GM18951 (cell line): ENCODE data around the gene RBMS1.

Experiments used
- POLR2A ChIP-seq: IDR thresholded peaks from 4 replicates; pipeline ENCODE4 v1.6.1; 2011; ENCODE audit warnings: mild to moderate bottlenecking; ENCODE audit not compliant: insufficient read length, insufficient read depth; ENCODE audit errors: extremely low read depth
- in situ Hi-C: fragments of 300-500 bp; cut with MboI; formaldehyde crosslinking; loops from one replicate; pipeline ENCODE4 v1.12.0; 2022; ENCODE audit warnings: low sequenced_read_pairs, mixed read lengths, inconsistent platforms; ENCODE audit not compliant: unreplicated experiment

RBMS1 gene

DNA sequence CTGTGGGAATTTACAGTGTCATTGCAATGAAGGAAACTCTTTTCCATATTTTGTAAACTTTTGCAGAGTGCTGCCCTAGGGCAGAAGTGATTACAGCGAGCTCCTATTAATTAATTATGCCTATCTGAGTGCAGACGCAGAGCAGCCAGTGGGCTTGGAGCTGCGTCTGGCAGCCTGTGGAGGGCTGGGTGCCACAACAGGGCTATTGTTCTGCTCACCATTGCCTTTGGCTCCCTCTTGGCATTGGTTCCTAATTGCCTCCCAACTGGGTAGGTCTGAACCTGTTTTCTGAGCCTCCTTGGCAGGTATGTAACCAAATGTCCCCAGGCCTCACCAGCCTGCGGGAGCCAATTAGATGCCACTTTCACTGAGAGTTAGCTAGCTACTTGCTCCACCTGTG is 267.9 kb downstream of the RBMS1 start:
- in situ Hi-C loops = no loop called here
- TF ChIP-seq POLR2A = no peak

DNA sequence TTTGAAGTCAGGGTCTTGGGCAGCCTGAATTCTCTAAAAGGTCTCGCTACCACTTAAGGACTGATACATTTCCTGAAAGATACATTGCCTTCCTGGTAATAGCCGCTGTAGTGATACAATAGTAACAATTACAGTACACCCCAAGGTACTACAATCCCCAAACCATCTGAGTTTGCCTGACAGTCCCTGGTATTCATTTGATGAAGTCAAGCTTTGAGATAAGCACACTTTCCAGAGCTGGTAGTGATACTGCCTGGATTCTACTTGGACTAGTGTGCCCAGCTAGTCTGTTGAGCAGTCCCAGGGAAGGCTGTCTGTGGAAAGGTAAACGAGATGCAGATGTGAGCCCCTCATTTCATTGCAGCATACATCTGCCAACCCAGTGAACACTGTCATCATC is 269.1 kb downstream of the RBMS1 start:
- TF ChIP-seq POLR2A = no peak

DNA sequence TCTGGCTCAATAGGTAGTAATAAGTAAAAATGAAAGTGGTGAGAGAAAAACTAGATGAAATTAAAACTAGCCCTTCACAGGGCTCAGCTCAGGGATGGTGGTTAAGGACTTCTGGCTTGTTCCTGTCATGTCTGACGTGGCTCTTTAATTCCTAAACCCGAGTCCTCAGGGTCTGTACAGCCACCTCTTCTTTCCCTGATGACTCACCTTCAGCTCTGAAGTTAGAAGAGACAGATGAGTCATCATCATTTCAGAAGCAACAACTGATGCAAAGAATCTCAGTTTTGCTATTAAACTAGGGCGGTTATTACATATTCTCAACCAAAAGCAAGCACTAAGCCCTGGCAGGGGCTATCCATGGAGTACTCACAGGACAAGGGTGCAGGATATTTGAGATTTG is 269.5 kb downstream of the RBMS1 start:
- in situ Hi-C loops = no loop called here
- TF ChIP-seq POLR2A = no peak

More for the DNA sequence above, 269.1 kb downstream of the RBMS1 start:
- in situ Hi-C loops = no loop called here

DNA sequence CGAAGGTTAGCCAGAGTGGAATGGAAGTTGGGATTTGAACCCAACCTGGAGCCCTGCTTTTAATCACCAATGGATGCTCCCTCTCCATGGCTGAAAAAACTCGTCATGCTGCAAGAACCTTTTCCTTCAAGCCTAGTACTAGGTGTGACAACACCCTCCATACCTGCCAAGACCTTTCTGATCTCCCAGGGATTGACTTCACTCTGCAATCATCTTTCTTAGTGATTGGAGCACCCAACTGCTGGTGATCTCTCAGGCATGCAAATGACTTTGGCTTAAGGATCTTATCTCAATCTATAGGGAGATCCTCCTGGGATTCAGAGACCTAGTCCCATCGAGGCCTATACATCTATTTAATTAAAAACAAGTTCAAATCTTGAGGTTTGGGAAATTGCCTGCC is 270.0 kb downstream of the RBMS1 start:
- in situ Hi-C loops = no loop called here

DNA sequence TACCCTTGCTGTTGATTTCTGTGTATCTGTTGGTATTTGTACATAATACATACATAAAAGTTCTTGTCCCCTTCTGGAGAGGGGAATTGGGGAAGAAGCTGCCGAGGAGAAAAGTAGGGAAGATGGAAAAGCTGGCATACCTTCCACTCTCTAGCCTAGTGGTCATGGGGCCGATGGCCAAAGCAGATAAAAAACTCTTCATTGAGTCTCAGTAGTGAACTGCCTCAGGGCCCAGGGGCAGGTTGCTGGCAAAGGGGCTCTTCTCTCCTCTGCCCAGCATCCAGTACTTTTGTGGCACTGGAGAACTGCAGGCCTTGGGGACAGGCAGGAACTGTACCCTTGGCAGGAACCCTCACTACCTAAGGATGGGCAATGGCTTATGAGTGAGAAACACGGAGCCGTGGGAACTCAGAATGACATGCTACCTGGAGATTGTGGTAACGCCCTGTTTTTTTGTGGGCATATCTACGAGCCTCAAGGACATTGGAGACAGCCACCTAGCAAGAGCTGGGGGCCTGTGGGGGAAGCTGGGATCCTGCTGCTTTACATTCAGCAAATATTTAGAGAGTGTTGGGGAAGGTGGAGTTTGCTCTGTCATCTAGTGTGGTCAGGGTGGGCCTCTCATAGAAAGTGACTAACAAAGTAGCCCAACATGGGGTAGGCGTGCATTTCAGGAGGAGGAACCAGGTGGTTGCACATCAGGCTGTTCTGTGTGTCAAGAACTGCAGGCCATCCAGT is 270.9 kb downstream of the RBMS1 start:
- in situ Hi-C loops = no loop called here

More for the DNA sequence above, 270.0 kb downstream of the RBMS1 start:
- no peak for TF ChIP-seq POLR2A

More for the DNA sequence above, 270.9 kb downstream of the RBMS1 start:
- no peak for TF ChIP-seq POLR2A
